ENCODE measurements around the gene PDS5B. TPM values are rescaled to one million over a fixed set of nuclear protein-coding genes. Genes with fewer than 3 reads are reported as not detected.

The PDS5B gene
- total RNA-seq, 1 experiment from 2014 or later = 17.0 TPM

GRCh38 chr13:32589471-32589870, 3.2 kb downstream of the PDS5B start:
- DNase-seq (ENCODE audit: low read depth) = no peak

GRCh38 chr13:32590266-32590665, 4.0 kb downstream of the PDS5B start:
- no peak for DNase-seq (ENCODE audit: low read depth)

DNA sequence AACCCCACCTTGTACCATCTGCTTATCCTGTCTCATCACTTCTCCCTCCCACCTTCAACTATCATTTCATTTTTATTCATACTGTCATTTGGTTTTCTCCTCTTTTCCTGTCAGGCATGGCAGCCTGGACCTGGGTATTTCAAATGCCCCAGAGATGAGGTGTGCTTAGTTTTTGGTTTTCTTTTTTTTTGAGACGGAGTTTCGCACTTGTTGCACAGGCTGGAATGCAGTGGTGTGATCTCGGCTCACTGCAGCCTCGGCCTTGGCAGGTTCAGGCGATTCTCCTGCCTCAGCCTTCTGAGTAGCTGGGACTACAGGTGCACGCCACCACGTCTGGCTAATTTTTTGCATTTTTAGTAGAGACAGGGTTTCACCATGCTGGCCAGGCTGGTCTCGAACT, 5.8 kb downstream of the PDS5B start:
- no peak for DNase-seq (ENCODE audit: low read depth)

DNA sequence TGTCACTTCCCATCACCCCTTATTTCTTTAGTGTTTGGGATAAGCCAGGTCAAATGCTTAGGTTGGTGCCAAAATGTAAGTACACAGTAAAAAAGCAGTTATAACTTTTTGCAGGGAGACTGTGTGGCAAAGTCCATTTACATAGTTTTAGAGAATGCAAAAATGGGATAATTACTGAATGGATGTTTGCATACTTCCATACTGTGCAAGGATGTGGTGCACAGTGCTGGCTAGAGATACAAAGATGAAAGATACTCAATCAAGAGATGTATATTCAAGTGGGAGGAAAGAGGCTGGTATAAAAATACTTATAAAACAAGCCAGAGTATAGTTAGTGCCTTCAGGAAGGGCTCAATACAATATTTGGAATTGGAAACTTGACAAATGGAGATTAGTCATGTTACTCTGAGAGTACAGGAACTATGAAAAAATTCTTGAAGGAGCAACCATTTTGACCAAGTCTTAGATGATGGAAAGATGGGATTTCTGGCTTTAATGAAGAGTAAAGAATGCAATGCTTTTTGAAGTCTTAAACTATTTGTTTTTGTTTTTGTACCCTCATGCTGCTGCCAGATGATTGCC, 8.0 kb downstream of the PDS5B start:
- no peak for DNase-seq (ENCODE audit: low read depth)

GRCh38 chr13:32595306-32595705, 9.1 kb downstream of the PDS5B start:
- DNase-seq (ENCODE audit: low read depth) = no peak

DNA sequence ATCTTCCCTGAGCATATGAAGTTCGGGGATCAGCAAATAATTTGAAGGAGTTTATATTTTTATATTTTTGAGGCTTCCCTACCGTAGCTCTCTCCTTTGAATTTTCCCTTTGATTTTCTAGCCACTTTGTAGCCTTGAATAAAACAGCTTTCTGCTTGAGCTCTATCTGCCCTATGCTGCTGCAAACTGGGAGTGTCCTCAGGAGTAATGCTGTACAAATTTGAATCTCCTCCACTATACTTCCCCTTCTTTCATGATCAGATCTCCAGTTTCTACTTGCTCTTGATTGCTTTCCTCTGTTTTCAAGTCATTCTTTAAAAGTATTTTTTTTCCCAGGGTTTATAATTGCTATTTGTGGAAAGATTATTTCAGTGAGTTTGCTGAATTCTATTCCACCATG, 14.6 kb downstream of the PDS5B start:
- no peak for DNase-seq (ENCODE audit: low read depth)

- no peak for DNase-seq (ENCODE audit: low read depth)
These were observed 23.2 kb downstream of the PDS5B start for GRCh38 chr13:32609428-32609827.

DNA sequence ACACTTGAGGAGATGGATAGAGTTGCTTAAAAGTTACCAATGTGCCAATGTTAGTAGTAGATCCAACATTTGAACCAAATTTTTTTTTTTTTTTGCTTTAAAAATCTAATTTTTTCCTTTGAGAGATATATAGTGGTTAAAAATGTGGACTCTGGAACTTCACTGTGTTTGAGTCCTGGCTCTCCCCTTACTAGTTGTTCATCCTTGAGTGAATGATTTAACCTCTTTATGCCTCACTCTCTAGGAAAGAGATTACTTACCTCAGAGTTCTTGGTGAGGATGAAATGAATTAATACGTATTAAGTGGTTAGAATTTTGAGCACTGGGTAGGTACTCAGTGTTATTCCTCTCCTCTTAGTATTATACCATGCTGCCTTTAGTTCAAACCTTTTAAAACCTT, 24.3 kb downstream of the PDS5B start:
- no peak for DNase-seq (ENCODE audit: low read depth)

GRCh38 chr13:32610977-32611376, 24.7 kb downstream of the PDS5B start:
- no peak for DNase-seq (ENCODE audit: low read depth)

DNA sequence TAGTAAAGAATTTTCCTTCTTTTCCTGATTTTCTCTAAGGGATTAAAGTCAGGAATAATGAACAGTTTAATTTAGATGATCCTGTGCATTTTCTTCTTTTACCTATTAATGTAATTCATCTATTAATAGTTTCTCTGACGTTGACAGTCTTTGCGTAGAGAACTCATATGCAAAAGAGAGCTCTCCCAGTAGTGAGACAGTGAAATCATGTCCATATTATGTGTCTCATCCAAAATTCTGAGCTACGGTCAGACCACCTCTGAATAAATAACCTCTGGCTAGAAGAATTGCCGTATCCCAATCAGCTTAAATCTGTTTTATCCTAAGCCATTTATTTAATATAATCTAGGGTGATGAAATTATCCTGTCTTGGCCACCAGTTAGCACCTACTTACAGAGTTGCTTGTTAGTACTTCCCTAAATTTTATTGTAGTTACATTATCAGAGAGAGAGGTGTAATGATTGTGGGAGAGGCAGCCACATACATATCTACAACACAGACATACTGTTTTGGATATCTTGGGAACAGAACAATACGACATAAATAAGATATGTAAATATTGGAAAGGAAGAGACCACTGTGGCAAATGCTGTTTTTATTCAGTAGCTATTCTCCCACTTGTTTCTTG, 30.7 kb downstream of the PDS5B start:
- DNase-seq (ENCODE audit: low read depth) = no peak

- DNase-seq (ENCODE audit: low read depth) = no peak
These were observed 36.6 kb downstream of the PDS5B start for GRCh38 chr13:32622827-32623226.

GRCh38 chr13:32624441-32624840, 38.2 kb downstream of the PDS5B start:
- DNase-seq (ENCODE audit: low read depth) = no peak

DNA sequence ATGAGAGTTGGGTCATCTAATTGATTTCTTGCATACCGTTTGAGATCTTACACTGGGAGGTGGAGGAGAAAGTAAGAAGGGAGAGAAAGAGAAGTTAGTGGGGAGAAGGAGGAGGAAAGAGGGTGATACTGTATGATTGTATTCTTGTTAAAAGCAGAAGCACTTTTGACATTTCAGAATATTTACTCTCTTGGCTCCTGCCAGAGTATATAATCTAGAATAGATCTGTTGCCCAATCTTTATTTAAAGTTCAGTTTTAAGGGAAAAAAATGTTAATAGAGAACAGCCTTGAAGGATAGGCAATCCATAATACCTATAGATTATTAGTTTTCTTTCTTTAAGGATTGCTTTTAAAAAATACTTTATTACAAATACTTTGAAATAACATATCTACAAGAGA, 41.5 kb downstream of the PDS5B start:
- DNase-seq (ENCODE audit: low read depth) = no peak

DNA sequence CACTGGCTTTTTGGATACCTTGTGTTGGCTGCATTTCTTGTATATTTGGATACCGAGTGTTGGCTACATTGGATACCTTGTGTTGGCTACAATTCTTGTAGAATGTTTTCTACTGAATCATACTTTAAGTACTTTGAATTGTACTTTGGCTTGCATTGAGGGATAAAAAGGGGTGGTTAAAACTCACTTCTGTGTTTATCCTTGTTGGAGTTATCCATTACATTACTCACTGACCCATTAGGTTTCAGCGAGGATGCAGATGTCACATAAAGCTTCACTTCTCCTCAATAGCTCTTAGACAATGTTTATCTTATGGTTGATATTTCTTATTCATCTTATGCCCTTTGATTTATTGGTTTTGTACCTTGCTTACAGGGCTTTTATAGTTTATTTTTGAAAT, 43.1 kb downstream of the PDS5B start:
- DNase-seq (ENCODE audit: low read depth) = no peak

DNA sequence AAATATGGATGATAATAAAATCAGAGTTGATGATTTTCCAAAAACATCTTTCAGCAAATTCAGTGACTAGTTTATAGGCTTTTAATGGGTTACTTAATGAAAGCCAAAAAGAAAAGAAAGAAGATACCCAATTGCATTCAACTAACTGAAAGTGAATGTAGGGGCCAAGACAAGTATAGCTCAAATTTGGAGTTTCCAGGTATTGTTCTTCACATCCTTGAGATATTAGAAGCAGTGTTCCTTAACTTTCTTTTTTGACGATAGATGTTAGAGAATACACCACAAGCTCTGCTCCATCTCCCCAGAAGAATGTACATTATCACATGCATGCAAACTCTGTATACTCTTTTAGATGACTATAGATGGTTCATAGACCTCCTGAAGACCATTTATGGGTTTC, 43.6 kb downstream of the PDS5B start:
- DNase-seq (ENCODE audit: low read depth) = no peak

GRCh38 chr13:32632343-32632909, 46.2 kb downstream of the PDS5B start:
- DNase-seq (ENCODE audit: low read depth) = no peak

- no peak for DNase-seq (ENCODE audit: low read depth)
These were observed 50.5 kb downstream of the PDS5B start for GRCh38 chr13:32636711-32637110.

- no peak for DNase-seq (ENCODE audit: low read depth)
These were observed 52.5 kb downstream of the PDS5B start for GRCh38 chr13:32638739-32639138.

- peak; percentile 36 for DNase-seq (ENCODE audit: low read depth)
These were observed 53.4 kb downstream of the PDS5B start for GRCh38 chr13:32639502-32640105.

DNA sequence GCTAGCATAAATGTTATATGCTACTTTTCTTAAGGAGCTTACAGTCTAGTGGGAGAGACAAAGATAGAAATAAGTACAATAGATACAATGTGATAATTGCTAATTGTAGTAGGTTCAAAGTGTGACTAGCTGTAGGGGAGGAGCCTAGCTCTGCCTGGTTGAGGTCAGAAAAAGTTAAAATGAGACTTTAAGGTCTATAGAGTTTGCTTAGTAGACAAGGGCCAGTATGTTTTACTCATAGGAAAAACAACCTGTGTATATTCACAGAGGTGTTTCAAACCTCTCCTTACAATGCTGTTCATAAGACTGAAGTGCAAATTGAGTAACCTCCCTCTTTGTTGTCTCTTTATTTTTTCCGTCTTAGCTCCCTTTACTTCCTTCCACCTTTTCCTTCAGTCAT, 56.1 kb downstream of the PDS5B start:
- DNase-seq (ENCODE audit: low read depth) = no peak

- no peak for DNase-seq (ENCODE audit: low read depth)
These were observed 56.6 kb downstream of the PDS5B start for GRCh38 chr13:32642858-32643257.

GRCh38 chr13:32645854-32646253, 59.6 kb downstream of the PDS5B start:
- DNase-seq (ENCODE audit: low read depth) = no peak

- no peak for DNase-seq (ENCODE audit: low read depth)
These were observed 61.7 kb downstream of the PDS5B start for GRCh38 chr13:32647926-32648325.
